Right lobe of liver (tissue), 6 donors: ENCODE results near the gene ADAMTS16. TPM values are rescaled to one million over a fixed set of nuclear protein-coding genes. Genes with fewer than 3 reads are reported as not detected.

ENCODE experiments used
- ATAC-seq, 4 donors: fragments of 200-7000 bp; cut with Tn5 transposase; one replicate each; pipeline ENCODE4 v1.9.1; 2020; ENCODE audit warnings: mild to moderate bottlenecking in 4 of 4, moderate library complexity in 4 of 4
- DNase-seq, 3 donors: peaks; one replicate each; pipeline ENCODE4 v3.0.0-alpha.2; 2020
- H3K27ac ChIP-seq, 3 donors: fragments of 200-600 bp; one replicate each; pipeline ENCODE4 v1.8.0; 2022
- H3K27me3 ChIP-seq, 2 donors: fragments of 200-600 bp; one replicate each; pipeline ENCODE4 v1.8.0; 2022
- H3K36me3 ChIP-seq, 4 donors: fragments of 200-600 bp; sonication (generic) in 1 of 4; one replicate each; pipeline versions ENCODE4 v1.5.1 to v1.8.0; 2017 to 2022; ENCODE audit warnings: control low read depth in 1 of 4
- H3K4me1 ChIP-seq, 4 donors: fragments of 200-600 bp; sonication (generic) in 1 of 4; one replicate each; pipeline versions ENCODE4 v1.5.1 to v1.8.0; 2017 to 2022; ENCODE audit warnings: control low read depth in 1 of 4
- H3K4me3 ChIP-seq, 3 donors: fragments of 200-600 bp; one replicate each; pipeline ENCODE4 v1.8.0; 2022
- H3K9me3 ChIP-seq, 4 donors: fragments of 200-600 bp; sonication (generic) in 1 of 4; one replicate each; pipeline versions ENCODE4 v1.5.1 to v1.8.0; 2017 to 2022; ENCODE audit warnings: control low read depth in 1 of 4
- CTCF ChIP-seq, 4 donors: fragments of 200-600 bp in 3 of 4; fragments of 450-650 bp in 1 of 4; IDR thresholded peaks; one replicate each; pipeline versions ENCODE4 v1.5.1 to v1.8.0; 2016 to 2022; ENCODE audit warnings: antibody characterized with exemption in 4 of 4, mild to moderate bottlenecking in 2 of 4
- POLR2A ChIP-seq: fragments of 450-650 bp; IDR thresholded peaks from one replicate; pipeline ENCODE4 v1.6.1; 2017; ENCODE audit warnings: antibody characterized with exemption, mild to moderate bottlenecking
- WGBS: methylation state at CpG from one replicate; pipeline ENCODE4 v1.1.6; 2018; ENCODE audit warnings: low coverage, low lambda C conversion rate; ENCODE audit not compliant: insufficient coverage; ENCODE audit errors: missing lambda C conversion rate; 5-methylcytosine and 5-hydroxymethylcytosine counted together
- intact Hi-C, 2 donors: fragments of 100-400 bp; cut with DNase I; formaldehyde crosslinking; loops; one replicate each; pipeline versions ENCODE4 v1.11.2 to v1.14.1; 2022
- total RNA-seq, 6 experiments: library from RNA; depleted of rRNA in 2 of 6; stranded (reverse); fragments of >200 nt in 2 of 6; fragmentation: NEBNext Ultra II Directional in 3 of 6; extraction: Animal tissue kit (Norgen Biotek cat#: 25700) in 3 of 6; gene quantifications; one replicate each; pipeline versions ENCODE4 v1.1.0 to v1.2.4, GENCODE V29; 2016 to 2023
- donor health status: DM: no; HTN: yes; CAD: no.
- donor health status: DM: no; HTN: no; CAD: no.
- donor health status: DM: no; HTN: no; CAD: no.
- donor health status: DM: no; HTN: yes; CAD: no.
- donor health status: DM: no; HTN: yes; CAD: no.

The ADAMTS16 gene
- total RNA-seq, 6 experiments from 2014 or later = not detected

- H3K27me3 ChIP-seq = no peaks in the 10 kb centered on the region
- no peaks in the 10 kb centered on the region for H3K36me3 ChIP-seq
- DNase-seq = no peak
- no peaks in the 10 kb centered on the region for H3K9me3 ChIP-seq
- H3K4me1 ChIP-seq = no peaks in the 10 kb centered on the region
- H3K4me3 ChIP-seq = no peak overlapping the region
- no peak for TF ChIP-seq CTCF (IDR thresholded peaks at IDR 0.05)
- TF ChIP-seq POLR2A = no peak
- intact Hi-C loops = no loop called here
- no peak for ATAC-seq
- H3K27ac ChIP-seq = no peak overlapping the region
- 96% methylated on average over 17 of the region's 18 CpGs for WGBS
Measured at GRCh38 chr5:5352675-5353074, 212.5 kb downstream of the ADAMTS16 start.

- no peaks in the 10 kb centered on the region for H3K9me3 ChIP-seq
- no peak overlapping the region for H3K27ac ChIP-seq
- no peak for TF ChIP-seq POLR2A
- TF ChIP-seq CTCF (IDR thresholded peaks at IDR 0.05) = no peak
- 73% methylated on average over 7 of the region's 10 CpGs for WGBS
- intact Hi-C loops = no loop called here
- H3K27me3 ChIP-seq = no peaks in the 10 kb centered on the region
- H3K4me1 ChIP-seq = no peaks in the 10 kb centered on the region
- DNase-seq (no peak), ATAC-seq (no peak)
- no peaks in the 10 kb centered on the region for H3K36me3 ChIP-seq
- no peak overlapping the region for H3K4me3 ChIP-seq
Measured at GRCh38 chr5:5353681-5354080, 213.6 kb downstream of the ADAMTS16 start.

- H3K4me1 ChIP-seq = no peaks in the 10 kb centered on the region
- TF ChIP-seq POLR2A (no peak), CTCF (IDR thresholded peaks at IDR 0.05) (no peak)
- H3K36me3 ChIP-seq = no peaks in the 10 kb centered on the region
- no peaks in the 10 kb centered on the region for H3K27me3 ChIP-seq
- H3K4me3 ChIP-seq = no peak overlapping the region
- peak in 1 of 4 donors; percentile 28 for ATAC-seq
- no peaks in the 10 kb centered on the region for H3K9me3 ChIP-seq
- no peak for DNase-seq
- intact Hi-C loops = no loop called here
- no peak overlapping the region for H3K27ac ChIP-seq
Measured at GRCh38 chr5:5356765-5357164, 216.6 kb downstream of the ADAMTS16 start.

GRCh38 chr5:5359618-5360017, 219.5 kb downstream of the ADAMTS16 start:
- ATAC-seq (no peak), DNase-seq (no peak)
- H3K27ac ChIP-seq = no peak overlapping the region
- no peaks in the 10 kb centered on the region for H3K36me3 ChIP-seq
- no peak for TF ChIP-seq CTCF (IDR thresholded peaks at IDR 0.05)
- TF ChIP-seq POLR2A = no peak
- H3K27me3 ChIP-seq = no peaks in the 10 kb centered on the region
- WGBS = 86% methylated on average over 4 of the region's 9 CpGs
- H3K4me1 ChIP-seq = no peaks in the 10 kb centered on the region
- H3K4me3 ChIP-seq = no peak overlapping the region
- no peaks in the 10 kb centered on the region for H3K9me3 ChIP-seq
- intact Hi-C loops = no loop called here

- WGBS = 93% methylated on average over 4 of the region's 8 CpGs
- H3K4me3 ChIP-seq = no peak overlapping the region
- H3K36me3 ChIP-seq = no peaks in the 10 kb centered on the region
- no peaks in the 10 kb centered on the region for H3K4me1 ChIP-seq
- intact Hi-C loops = no loop called here
- H3K27me3 ChIP-seq = no peaks in the 10 kb centered on the region
- no peaks in the 10 kb centered on the region for H3K9me3 ChIP-seq
- H3K27ac ChIP-seq = peak overlapping the region in 1 of 3 donors; percentile 14
- TF ChIP-seq CTCF (IDR thresholded peaks at IDR 0.05) = no peak
- no peak for TF ChIP-seq POLR2A
- ATAC-seq (no peak), DNase-seq (no peak)
Measured at GRCh38 chr5:5360363-5360940, 220.3 kb downstream of the ADAMTS16 start.
